Motor neuron (in vitro differentiated cells): ENCODE data around the gene KIAA0319L. TPM values are rescaled to one million over a fixed set of nuclear protein-coding genes. Genes with fewer than 3 reads are reported as not detected.
A peak's percentile ranks its signal among the peaks of the same experiment; 100 is the strongest.
"Not testable (repeated sequence)": the region's sequence is repeated elsewhere in the genome, so short reads cannot be mapped to it uniquely, and the experiment has no call there.

Experiments used
- ATAC-seq, 8 experiments: fragments of 200-7000 bp; cut with Tn5 transposase; replicated peaks in 6 of 8; 2 replicates each; pipeline ENCODE4 v1.8.0; 2021; ENCODE audit warnings: mild to moderate bottlenecking in 8 of 8, moderate library complexity in 8 of 8
- H3K27ac ChIP-seq, 2 donors: fragments of 250-450 bp; sonication (Bioruptor Pico); 2 replicates each; pipeline ENCODE4 v1.9.0; 2021; ENCODE audit warnings: antibody characterized with exemption in 2 of 2, mild to moderate bottlenecking in 2 of 2, moderate library complexity in 1 of 2
- H3K4me1 ChIP-seq, 2 donors: fragments of 250-450 bp; sonication (Bioruptor Pico); replicated peaks in 1 of 2; 2 replicates each; pipeline ENCODE4 v1.6.1; 2021; ENCODE audit warnings: antibody characterized with exemption in 2 of 2, mild to moderate bottlenecking in 2 of 2, moderate library complexity in 1 of 2
- H3K4me3 ChIP-seq, 5 donors: fragments of 250-450 bp; sonication (Bioruptor Pico); 2 replicates each; pipeline ENCODE4 v1.9.0; 2021; ENCODE audit warnings: antibody characterized with exemption in 5 of 5, mild to moderate bottlenecking in 5 of 5, moderate library complexity in 4 of 5
- WGBS, 10 experiments: fragments of 450-650 bp; shearing (Covaris generic); methylation state at CpG; one replicate each; pipeline ENCODE4 v1.0.0; 2022; 5-methylcytosine and 5-hydroxymethylcytosine counted together
- in situ Hi-C, 9 experiments: fragments of 400-800 bp; cut with MboI; loops; one replicate each; pipeline ENCODE4 v1.15.0; 2021; ENCODE audit warnings: low sequenced_read_pairs in 9 of 9, low pct_unique_long_range_greater_than_20kb in 2 of 9; ENCODE audit not compliant: unreplicated experiment in 9 of 9
- total RNA-seq, 8 experiments: library from RNA; unstranded; fragments of 300-600 nt; gene quantifications; 2 replicates each; pipeline versions ENCODE4 v1.2.3 to v1.2.4, GENCODE V29; 2022

The KIAA0319L gene
- total RNA-seq, 8 experiments from 2014 or later: 48.2 to 71.6 (median 58.0) TPM

- ATAC-seq: peak in 1 of 8 experiments; percentile 12
- Histone ChIP-seq H3K4me1 (peaks cover 0 to 8% of the 10 kb centered on the region in 2 donors), H3K27ac (no peak overlapping the region), H3K4me3 (no peak overlapping the region)
- in situ Hi-C loops: no loop called here
- 80 to 100% (median 88%) methylated on average over 2 to 8 of the region's 8 CpGs; no CpG with 5 or more reads in 2 of the 10 experiments for WGBS, 10 experiments
Measured at GRCh38 chr1:35591211-35591610, 34.0 kb upstream of the KIAA0319L start.

- WGBS, 10 experiments: 70 to 100% (median 95%) methylated on average over 2 to 22 of the region's 25 CpGs; no CpG with 5 or more reads in 5 of the 10 experiments
- peak in 4 of 8 experiments; percentile 9 to 30 (median 19) for ATAC-seq
- no peak overlapping the region for H3K27ac ChIP-seq
- no peak overlapping the region for H3K4me3 ChIP-seq
- in situ Hi-C loops: no loop called here
- peaks cover 0 to 9% of the 10 kb centered on the region in 2 donors for H3K4me1 ChIP-seq
Measured at GRCh38 chr1:35590476-35591040, 33.4 kb upstream of the KIAA0319L start.

GRCh38 chr1:35589516-35590427 is 32.6 kb upstream of the KIAA0319L start:
- Histone ChIP-seq H3K4me1 (peaks cover 0 to 9% of the 10 kb centered on the region in 2 donors), H3K27ac (no peak overlapping the region), H3K4me3 (no peak overlapping the region)
- ATAC-seq: peak in 4 of 8 experiments; percentile 5 to 13 (median 8)
- WGBS, 10 experiments: 69 to 99% (median 94%) methylated on average over 2 to 12 of the region's 15 CpGs; no CpG with 5 or more reads in 4 of the 10 experiments
- in situ Hi-C loops: no loop called here

- WGBS, 10 experiments: 50 to 88% (median 67%) methylated on average over 1 to 8 of the region's 21 CpGs; no CpG with 5 or more reads in 6 of the 10 experiments
Measured at GRCh38 chr1:35588197-35588910, 31.2 kb upstream of the KIAA0319L start.

GRCh38 chr1:35587736-35588135 is 30.5 kb upstream of the KIAA0319L start:
- no peak for ATAC-seq
- 25 to 100% (median 73%) methylated on average over 1 to 4 of the region's 6 CpGs; no CpG with 5 or more reads in 4 of the 10 experiments for WGBS, 10 experiments
- H3K4me3 ChIP-seq: no peak overlapping the region
- in situ Hi-C loops: no loop called here
- H3K4me1 ChIP-seq: peaks cover 0 to 3% of the 10 kb centered on the region in 2 donors
- no peak overlapping the region for H3K27ac ChIP-seq

More at GRCh38 chr1:35588197-35588910, 31.2 kb upstream of the KIAA0319L start:
- Histone ChIP-seq H3K4me3 (no peak overlapping the region), H3K27ac (no peak overlapping the region), H3K4me1 (peaks cover 0 to 7% of the 10 kb centered on the region in 2 donors)
- peak in 3 of 8 experiments; percentile 7 to 13 (median 7) for ATAC-seq
- in situ Hi-C loops: no loop called here

GRCh38 chr1:35586808-35587207 is 29.6 kb upstream of the KIAA0319L start:
- ATAC-seq: no peak
- 36 to 100% (median 76%) methylated on average over 1 to 4 of the region's 7 CpGs; no CpG with 5 or more reads in 2 of the 10 experiments for WGBS, 10 experiments
- in situ Hi-C loops: no loop called here
- no peak overlapping the region for H3K27ac ChIP-seq
- H3K4me1 ChIP-seq: peaks cover 0 to 3% of the 10 kb centered on the region in 2 donors
- H3K4me3 ChIP-seq: no peak overlapping the region

- H3K4me3 ChIP-seq, ATAC-seq, H3K4me1 ChIP-seq, in situ Hi-C loops, H3K27ac ChIP-seq: not testable (repeated sequence)
- 60 to 100% (median 84%) methylated on average over 1 of the region's 1 CpG; no CpG with 5 or more reads in 4 of the 10 experiments for WGBS, 10 experiments
Measured at GRCh38 chr1:35585805-35586204, 28.6 kb upstream of the KIAA0319L start.

- in situ Hi-C loops: no loop called here
- no peak overlapping the region for H3K4me3 ChIP-seq
- H3K4me1 ChIP-seq: peaks cover 0 to 3% of the 10 kb centered on the region in 2 donors
- ATAC-seq: no peak
- no peak overlapping the region for H3K27ac ChIP-seq
- 70 to 100% (median 100%) methylated on average over 1 to 3 of the region's 3 CpGs; no CpG with 5 or more reads in 3 of the 10 experiments for WGBS, 10 experiments
Measured at GRCh38 chr1:35585281-35585680, 28.1 kb upstream of the KIAA0319L start.

GRCh38 chr1:35581621-35582020 is 24.4 kb upstream of the KIAA0319L start:
- ATAC-seq, H3K4me1 ChIP-seq, in situ Hi-C loops, H3K4me3 ChIP-seq, H3K27ac ChIP-seq: not testable (repeated sequence)
- 83 to 100% (median 99%) methylated on average over 2 to 9 of the region's 9 CpGs; no CpG with 5 or more reads in 2 of the 10 experiments for WGBS, 10 experiments

- H3K4me3 ChIP-seq: no peak overlapping the region
- no peaks in the 10 kb centered on the region for H3K4me1 ChIP-seq
- WGBS, 10 experiments: 0 to 100% (median 86%) methylated on average over 2 to 4 of the region's 4 CpGs
- in situ Hi-C loops: no loop called here
- peak in 4 of 8 experiments; percentile 36 to 91 (median 81) for ATAC-seq
- H3K27ac ChIP-seq: no peak overlapping the region
Measured at GRCh38 chr1:35580949-35581388, 23.8 kb upstream of the KIAA0319L start.

GRCh38 chr1:35577071-35577998 is 20.1 kb upstream of the KIAA0319L start:
- in situ Hi-C loops: loop anchor here in 3 of 9 experiments (10.0 kb wide), 2 partner anchors 137 to 147 kb away; partner anchors contain the start of gene C1orf216 (in 1 of the 3)
- 0 to 60% (median 23%) methylated on average over 2 to 29 of the region's 70 CpGs; no CpG with 5 or more reads in 3 of the 10 experiments for WGBS, 10 experiments
- peak in 4 of 8 experiments; percentile 2 to 13 (median 8) for ATAC-seq
- peaks cover 0 to 6% of the 10 kb centered on the region in 2 donors for H3K4me1 ChIP-seq
- no peak overlapping the region for H3K27ac ChIP-seq
- no peak overlapping the region for H3K4me3 ChIP-seq

GRCh38 chr1:35576766-35577070 is 19.5 kb upstream of the KIAA0319L start:
- not testable (repeated sequence) for ATAC-seq, H3K4me1 ChIP-seq, H3K27ac ChIP-seq, H3K4me3 ChIP-seq
- WGBS, 10 experiments: 37 to 80% (median 50%) methylated on average over 2 to 5 of the region's 37 CpGs; no CpG with 5 or more reads in 5 of the 10 experiments
- in situ Hi-C loops: loop anchor here in 3 of 9 experiments (10.0 kb wide), 2 partner anchors 138 to 148 kb away; partner anchors contain the start of gene C1orf216 (in 1 of the 3)
